Calu3 (cell line): Measurements from ENCODE around the gene DGKI. TPM values are rescaled to one million over a fixed set of nuclear protein-coding genes. Genes with fewer than 3 reads are reported as not detected.

Source experiments
- BruUV-seq: library from RNA; stranded (reverse); fragments of 400-500 nt; replicated peaks from 2 replicates; lab custom pipeline; 2021; lab: Mats Ljungman, UMichigan
- CTCF ChIA-PET: fragments of 300-600 bp; sonication (Branson Sonifier 250); formaldehyde crosslinking; loops from one replicate; lab custom pipeline; 2022; ENCODE audit warnings: antibody characterized with exemption; lab: Charles Lee
- DNase-seq: peaks from one replicate; pipeline ENCODE4 v3.0.0; 2022
- H3K27ac Mint-ChIP-seq: one replicate; pipeline ENCODE4 v1.8.0; 2022; ENCODE audit warnings: mixed read lengths; ENCODE audit not compliant: unreplicated experiment
- H3K27me3 Mint-ChIP-seq: one replicate; pipeline ENCODE4 v1.8.0; 2022; ENCODE audit warnings: mixed read lengths; ENCODE audit not compliant: unreplicated experiment
- H3K36me3 Mint-ChIP-seq: one replicate; pipeline ENCODE4 v1.8.0; 2022; ENCODE audit warnings: mild to moderate bottlenecking, moderate library complexity, mixed read lengths; ENCODE audit not compliant: insufficient read depth, unreplicated experiment
- H3K4me1 Mint-ChIP-seq: one replicate; pipeline ENCODE4 v1.8.0; 2022; ENCODE audit warnings: mild to moderate bottlenecking, low read depth, mixed read lengths; ENCODE audit not compliant: unreplicated experiment
- H3K4me3 Mint-ChIP-seq: one replicate; pipeline ENCODE4 v1.8.0; 2022; ENCODE audit warnings: mild to moderate bottlenecking, low read depth, moderate library complexity, mixed read lengths; ENCODE audit not compliant: unreplicated experiment
- H3K9me3 Mint-ChIP-seq: one replicate; pipeline ENCODE4 v1.8.0; 2022; ENCODE audit warnings: low read depth, mixed read lengths; ENCODE audit not compliant: unreplicated experiment
- CTCF ChIP-seq: fragments of 200-600 bp; IDR thresholded peaks from one replicate; pipeline ENCODE4 v1.8.0; 2022; ENCODE audit warnings: antibody characterized with exemption; ENCODE audit not compliant: unreplicated experiment
- intact Hi-C: fragments of 100-400 bp; cut with micrococcal nuclease; formaldehyde crosslinking; loops from one replicate; pipeline ENCODE4 v1.10.0; 2022; ENCODE audit not compliant: unreplicated experiment
- total RNA-seq: library from RNA; stranded (reverse); gene quantifications from 2 replicates; pipeline ENCODE4 v1.2.3, GENCODE V29; 2022

Gene DGKI
- total RNA-seq, 1 experiment from 2014 or later, result not detected

- H3K27ac Mint-ChIP-seq, result no peak overlapping the region
- intact Hi-C loops, result no loop called here
- no TSS peak for BruUV-seq
These were observed 128.9 kb downstream of the DGKI start for GRCh38 chr7:137717811-137718271.

GRCh38 chr7:137717045-137717444, 129.7 kb downstream of the DGKI start:
- CTCF ChIA-PET, result no interaction called here
- peaks cover 36% of the 10 kb centered on the region for H3K27me3 Mint-ChIP-seq
- H3K36me3 Mint-ChIP-seq, result no peaks in the 10 kb centered on the region
- no peak for TF ChIP-seq CTCF
- H3K27ac Mint-ChIP-seq, result no peak overlapping the region
- intact Hi-C loops, result no loop called here
- DNase-seq, result no peak
- no peaks in the 10 kb centered on the region for H3K4me1 Mint-ChIP-seq
- no peak overlapping the region for H3K4me3 Mint-ChIP-seq
- peaks cover 2% of the 10 kb centered on the region for H3K9me3 Mint-ChIP-seq
- no TSS peak for BruUV-seq

More at GRCh38 chr7:137717811-137718271, 128.9 kb downstream of the DGKI start:
- DNase-seq, result no peak
- H3K4me3 Mint-ChIP-seq, result no peak overlapping the region
- TF ChIP-seq CTCF, result no peak
- CTCF ChIA-PET, result no interaction called here
- H3K9me3 Mint-ChIP-seq, result peaks cover 2% of the 10 kb centered on the region
- peaks cover 36% of the 10 kb centered on the region for H3K27me3 Mint-ChIP-seq
- no peaks in the 10 kb centered on the region for H3K4me1 Mint-ChIP-seq
- no peaks in the 10 kb centered on the region for H3K36me3 Mint-ChIP-seq

GRCh38 chr7:137716061-137716460, 130.7 kb downstream of the DGKI start:
- BruUV-seq, result no TSS peak
- H3K27ac Mint-ChIP-seq, result no peak overlapping the region
- intact Hi-C loops, result no loop called here
- no peaks in the 10 kb centered on the region for H3K9me3 Mint-ChIP-seq
- H3K4me3 Mint-ChIP-seq, result no peak overlapping the region
- peaks cover 36% of the 10 kb centered on the region for H3K27me3 Mint-ChIP-seq
- no peaks in the 10 kb centered on the region for H3K36me3 Mint-ChIP-seq
- no peaks in the 10 kb centered on the region for H3K4me1 Mint-ChIP-seq
- no peak for TF ChIP-seq CTCF
- CTCF ChIA-PET, result no interaction called here
- DNase-seq, result no peak

GRCh38 chr7:137715533-137715932, 131.2 kb downstream of the DGKI start:
- intact Hi-C loops, result no loop called here
- TF ChIP-seq CTCF, result no peak
- CTCF ChIA-PET, result no interaction called here
- Mint-ChIP-seq H3K4me3 (no peak overlapping the region), H3K27me3 (peaks cover 39% of the 10 kb centered on the region), H3K4me1 (no peaks in the 10 kb centered on the region), H3K27ac (no peak overlapping the region), H3K9me3 (no peaks in the 10 kb centered on the region), H3K36me3 (no peaks in the 10 kb centered on the region)
- DNase-seq, result no peak
- BruUV-seq, result no TSS peak
